HK-2 (cell line): ENCODE measurements around the gene NRG2.

Experiments
- DNase-seq: peaks from one replicate; pipeline ENCODE4 v3.0.0-alpha.2; 2018; ENCODE audit not compliant: unreplicated experiment

NRG2 gene

DNA sequence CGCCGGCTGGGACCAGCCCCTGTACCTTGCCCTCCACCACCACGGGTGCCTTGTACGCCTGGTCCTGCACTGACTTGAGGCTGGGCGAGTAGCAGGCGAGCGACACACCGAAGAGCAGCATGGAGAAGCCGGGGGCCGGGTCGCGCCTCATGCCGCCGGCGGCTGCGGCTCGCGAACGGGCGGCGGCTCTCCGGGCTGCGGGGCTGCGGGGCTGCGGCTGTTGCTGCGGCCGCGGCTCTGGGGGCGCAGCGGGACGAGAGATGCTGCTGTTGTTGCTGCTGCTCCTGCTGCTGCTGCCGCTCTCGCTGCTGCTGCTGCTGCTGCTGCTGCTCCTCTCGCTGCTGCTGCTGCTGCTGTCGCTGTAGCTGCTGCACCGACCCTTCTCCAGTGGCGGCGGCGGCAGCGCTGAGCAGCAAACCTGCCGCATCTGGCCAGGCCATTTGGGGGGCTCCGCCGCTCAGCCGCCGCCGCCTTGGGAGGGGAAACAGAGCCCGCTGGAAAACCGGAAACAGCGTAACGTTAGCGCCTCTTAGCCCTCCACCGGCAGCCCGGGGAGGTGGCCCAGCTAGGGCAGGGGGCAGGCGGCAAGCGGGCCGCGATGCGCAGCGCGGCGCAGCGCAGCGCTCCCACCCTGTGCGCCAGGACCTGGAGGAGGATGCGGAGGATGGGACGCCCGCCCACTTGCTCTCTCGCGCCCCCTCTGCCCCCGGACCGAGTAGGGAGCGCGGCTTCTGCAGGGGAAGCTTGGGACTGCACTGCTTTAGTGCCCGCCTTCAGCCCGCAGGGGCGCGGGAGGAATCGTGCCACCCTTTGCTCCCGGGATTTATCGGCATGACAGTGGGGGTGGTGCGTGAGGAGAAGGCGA is at the start of gene NRG2:
NRG2 (minus strand) TSS at position 657 of the 865 bp plus-strand sequence.
- peak; percentile 38 for DNase-seq

DNA sequence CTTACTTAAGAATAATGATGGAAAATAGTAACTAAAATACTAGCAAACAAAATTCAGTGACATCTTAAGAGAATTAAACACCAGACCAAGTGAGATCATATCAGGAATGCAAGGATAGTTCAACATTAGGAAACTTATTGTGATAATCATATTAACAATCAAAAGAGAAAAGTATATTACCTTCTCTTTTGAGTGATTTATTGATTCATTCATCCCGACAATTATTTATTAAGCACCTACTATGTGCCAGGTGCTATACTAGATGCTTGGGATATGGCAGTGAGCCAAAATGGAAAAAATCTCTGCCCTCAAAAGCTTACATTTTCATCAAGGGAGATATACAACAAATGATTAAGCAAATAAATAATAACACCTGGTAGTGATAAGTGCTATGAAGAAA is 47.2 kb upstream of the NRG2 start:
- DNase-seq = no peak

DNA sequence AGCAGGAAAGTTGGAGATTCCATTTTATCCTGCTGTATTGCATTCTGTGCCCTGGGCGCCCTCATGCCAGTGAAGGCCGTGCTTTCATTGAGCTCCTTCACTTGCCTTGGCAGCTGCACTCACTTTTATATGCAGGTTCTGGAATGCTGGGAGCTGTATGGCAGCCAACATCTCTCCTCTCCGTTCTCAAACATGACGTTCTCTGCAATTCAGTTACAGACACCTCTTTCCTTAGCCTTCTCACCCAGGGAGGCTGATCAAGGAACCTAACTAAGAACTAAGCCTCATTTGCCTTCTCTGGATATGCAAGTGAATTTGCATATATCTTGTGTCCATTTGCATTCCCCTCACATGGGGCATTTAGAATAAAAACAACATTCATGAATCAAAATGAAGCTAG is 41.4 kb upstream of the NRG2 start:
- DNase-seq = no peak

DNA sequence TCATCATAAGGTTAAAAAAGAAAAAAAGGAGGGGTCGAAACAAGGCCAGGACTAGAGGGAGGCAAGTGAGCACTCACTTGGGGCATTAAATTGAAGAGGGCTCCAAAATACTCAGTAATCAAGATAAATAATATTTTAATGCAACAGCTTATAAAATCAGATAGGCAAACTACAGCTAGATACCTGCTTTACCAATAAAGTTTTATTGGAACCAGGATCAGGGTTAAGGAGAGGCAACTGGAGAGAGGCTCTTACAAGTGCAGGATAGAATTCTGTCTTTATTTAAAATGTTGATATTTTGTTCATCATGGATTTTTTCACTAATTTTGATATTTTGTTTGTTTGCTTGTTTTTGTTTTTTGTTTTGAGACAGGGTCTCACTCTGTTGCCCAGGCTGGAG is 40.6 kb upstream of the NRG2 start:
- no peak for DNase-seq

DNA sequence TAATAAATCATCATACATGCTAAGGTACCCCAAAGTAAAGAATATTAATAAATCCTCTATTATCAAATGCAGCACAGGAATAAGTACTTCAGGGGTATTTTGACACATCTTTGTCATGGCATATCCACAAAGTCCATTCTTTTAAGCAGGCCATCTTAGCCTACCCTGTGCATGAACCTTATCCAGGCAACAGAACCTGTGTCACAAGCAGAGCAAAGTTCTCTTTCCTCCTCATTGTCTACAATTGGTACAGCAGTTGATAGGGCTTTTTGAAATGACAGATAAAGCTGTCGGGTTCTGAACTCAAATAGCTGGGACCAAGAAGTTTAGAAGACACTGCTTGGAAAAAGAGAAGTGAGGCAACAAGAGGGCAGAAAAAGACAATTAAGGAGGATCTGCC is 40.0 kb upstream of the NRG2 start:
- DNase-seq = no peak

DNA sequence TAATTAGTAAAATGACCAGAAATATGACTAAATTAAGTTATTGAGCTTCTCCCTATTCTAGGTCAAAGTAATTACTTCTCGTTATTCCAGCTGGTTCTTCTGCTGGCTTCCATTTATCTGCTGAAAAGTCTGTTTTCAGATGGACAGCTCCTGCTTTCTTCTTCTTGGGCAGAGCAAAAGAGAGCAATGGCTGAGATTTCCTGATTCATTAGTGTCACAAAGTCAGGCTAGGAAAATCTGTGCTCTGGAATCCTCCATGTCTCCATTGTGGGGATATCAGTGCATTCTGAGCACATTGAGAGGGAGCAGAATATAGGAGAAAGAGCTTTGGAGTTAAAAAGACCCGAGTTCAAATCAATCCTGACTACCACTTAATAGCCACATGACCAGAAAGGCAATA is 33.7 kb upstream of the NRG2 start:
- no peak for DNase-seq

DNA sequence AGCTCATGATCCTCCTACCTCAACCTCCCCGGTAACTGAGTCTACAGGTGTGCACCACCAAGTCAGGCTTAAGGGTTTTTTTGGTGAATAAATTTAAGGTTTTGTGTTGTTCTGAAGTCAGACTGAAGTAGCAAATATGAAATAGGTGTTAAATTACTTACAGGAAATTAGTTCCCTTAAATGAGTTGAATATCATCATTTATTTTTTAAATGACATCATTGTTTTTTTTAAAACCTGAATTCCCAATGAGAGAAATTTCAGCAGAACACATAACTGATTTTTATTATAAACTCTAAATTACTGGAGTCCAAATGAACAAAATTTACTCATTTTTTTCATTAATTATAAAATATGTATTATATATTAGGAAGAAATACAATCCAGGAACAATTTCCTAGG is 33.0 kb upstream of the NRG2 start:
- DNase-seq = no peak

DNA sequence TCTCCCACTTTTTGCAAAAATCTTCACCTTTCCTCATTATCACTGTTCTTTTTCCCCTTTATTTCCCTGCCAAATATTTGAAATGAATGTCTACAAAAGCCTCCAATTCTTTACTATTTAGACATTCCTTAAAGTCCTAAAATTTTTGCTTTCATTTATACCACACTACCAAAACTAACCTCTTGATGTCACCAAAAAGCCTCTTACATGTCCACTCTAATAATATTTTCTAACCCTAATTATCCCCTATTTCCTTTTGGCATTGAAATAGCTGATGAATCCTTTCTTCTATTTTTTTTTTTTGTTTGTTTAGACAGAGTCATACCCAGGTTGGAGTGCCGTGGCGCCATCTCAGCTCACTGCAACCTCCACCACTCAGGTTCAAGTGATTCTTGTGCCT is 32.3 kb upstream of the NRG2 start:
- no peak for DNase-seq

DNA sequence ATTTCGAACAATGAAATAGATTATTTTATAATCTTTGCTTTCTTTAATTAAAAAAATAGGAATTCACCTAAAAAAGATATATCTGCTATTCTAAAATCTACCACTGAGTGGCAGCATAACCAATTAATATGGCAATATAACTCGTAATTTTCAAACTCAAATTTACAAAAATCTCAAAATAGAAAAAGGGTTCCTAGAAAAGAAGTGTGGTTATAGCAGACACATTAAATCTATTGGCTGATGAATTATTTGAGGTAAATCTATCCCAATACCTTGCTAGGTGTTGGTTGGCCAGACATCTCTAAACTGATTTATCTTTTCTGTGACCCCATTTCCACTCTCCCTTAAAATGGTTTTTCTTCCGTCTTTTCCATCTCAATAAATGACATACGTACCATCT is 30.2 kb upstream of the NRG2 start:
- DNase-seq = no peak

DNA sequence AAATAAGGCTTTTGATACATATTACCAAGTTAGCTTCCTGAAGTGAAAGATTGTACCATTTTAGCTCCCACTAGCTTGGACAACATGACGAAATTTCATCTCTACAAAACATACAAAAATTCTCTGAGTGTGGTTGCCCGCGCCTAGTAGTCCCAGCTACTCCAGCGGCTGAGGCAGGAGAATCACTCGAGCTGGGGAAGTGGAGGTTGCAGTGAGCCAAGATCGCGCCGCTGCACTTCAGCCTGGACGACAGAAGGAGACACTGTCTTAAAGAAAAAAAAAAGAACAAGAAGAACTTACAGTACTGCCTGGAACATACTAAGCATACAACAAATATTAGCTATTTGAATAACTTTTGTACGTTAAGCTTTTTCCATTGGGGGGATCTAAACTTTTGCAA is 29.7 kb upstream of the NRG2 start:
- no peak for DNase-seq

DNA sequence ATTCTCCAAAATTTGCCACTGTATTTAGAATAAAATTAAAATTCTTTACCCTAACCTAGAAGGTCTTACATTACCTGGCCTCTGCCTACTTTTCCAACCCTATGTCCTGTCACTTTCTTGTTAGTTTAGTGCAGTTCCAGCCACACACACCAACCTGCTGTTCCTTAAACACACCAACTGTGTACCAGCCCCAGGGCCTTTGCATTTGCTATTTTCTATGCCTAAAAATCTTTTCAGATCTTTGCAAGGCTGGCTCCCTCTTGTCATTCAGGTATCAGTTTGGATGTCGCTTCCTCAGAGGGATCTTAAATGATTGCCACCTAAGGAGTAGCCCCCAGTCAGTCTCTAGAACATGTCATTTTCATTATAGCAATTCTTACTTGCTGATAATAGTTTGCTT is 17.7 kb upstream of the NRG2 start:
- no peak for DNase-seq

DNA sequence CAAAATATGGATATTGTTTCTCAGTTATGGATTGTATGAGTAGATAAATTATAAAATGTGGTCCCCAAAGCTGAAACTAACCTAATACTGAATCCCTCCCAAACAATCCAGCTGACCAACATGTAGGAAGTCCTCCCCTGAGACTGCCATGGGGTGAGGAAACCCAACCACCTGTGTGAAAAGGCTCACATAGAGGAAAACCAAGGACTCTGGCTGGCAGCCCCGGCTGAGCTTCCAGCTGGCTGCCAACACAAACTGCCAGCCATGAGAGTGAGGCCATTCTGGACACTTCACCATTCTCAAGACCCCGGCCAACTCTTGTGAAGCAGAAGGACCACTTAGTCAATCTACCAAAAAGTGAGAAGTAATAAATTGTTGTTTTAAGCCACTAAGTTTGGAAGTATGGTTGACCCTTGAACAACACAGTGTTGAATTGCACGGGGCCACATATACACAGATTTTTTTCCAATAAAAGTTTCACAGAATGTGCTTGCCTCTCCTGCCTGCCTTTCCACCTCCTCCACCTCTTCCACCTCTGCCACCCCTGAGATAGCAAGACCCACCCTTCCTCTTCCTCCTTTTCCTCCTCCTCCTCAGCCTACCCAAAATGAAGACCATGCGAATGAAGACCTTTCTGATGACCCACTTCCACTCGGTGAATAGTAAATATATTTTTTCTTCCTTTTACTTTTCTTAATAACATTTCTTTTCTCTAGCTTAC is 15.3 kb upstream of the NRG2 start:
- DNase-seq = no peak

DNA sequence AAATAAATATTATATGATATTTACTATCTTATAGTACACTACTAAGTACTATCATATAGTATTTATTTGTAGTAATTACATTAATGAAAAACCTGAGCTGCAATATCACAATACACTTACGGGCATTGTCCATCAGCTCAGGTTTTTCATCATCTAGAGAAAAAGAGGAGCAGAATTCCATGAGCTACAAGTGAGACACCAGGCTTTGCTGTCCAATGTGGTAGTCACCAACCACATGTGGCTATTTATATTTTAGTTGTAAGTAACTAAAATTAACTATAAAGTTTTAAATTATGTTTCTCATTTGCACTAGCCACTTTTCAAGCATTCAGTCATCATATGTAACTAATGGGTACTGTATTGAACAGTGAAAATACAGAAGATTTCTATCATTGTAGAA is 13.8 kb upstream of the NRG2 start:
- no peak for DNase-seq

DNA sequence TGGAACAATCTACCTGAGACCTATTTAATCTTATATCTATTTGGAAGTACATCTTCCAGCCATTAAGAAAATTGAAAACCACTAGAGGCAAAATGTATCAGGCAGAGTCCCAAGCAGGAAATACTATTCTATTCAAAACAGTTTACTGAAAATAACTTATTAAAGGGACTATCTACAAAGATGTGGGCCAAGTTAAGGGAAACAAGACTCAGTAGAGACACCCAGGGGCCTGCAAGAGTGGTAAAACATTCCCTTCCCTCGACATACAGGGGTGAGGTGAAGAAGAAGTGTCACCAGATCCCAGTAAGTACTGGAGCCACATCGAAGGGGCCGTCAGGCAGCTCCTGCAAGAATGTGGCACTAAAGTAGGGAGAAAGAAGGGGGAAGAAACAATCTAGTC is 12.1 kb upstream of the NRG2 start:
- no peak for DNase-seq

DNA sequence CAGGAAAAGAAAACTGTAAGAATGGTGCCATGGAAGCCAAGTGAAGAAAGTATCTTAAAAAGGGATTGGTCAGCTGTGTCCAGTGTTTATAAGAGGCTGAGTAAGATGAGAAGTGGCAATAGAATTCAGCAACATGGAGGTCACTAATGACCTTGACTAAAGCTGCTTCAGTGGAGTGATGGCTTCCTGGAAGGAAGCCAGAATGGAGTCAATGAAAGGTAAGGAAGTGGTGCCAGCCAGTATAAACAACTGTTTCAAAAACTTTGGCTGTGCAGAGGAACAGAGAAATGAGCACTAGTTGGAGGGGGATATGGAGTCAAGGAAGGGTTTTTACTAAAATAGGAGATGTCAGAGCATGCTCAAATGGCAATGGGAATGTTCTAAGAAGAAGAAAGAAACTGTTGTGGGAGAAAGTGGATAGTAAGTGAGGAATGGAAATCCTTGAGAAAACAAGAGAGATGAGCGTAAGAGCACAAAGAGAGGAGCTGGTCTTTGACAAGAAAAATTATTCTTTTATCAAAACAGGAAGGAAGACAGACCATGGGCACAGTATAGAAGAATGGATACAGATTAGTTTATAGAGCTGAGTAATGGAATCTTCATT is 11.1 kb upstream of the NRG2 start:
- no peak for DNase-seq

DNA sequence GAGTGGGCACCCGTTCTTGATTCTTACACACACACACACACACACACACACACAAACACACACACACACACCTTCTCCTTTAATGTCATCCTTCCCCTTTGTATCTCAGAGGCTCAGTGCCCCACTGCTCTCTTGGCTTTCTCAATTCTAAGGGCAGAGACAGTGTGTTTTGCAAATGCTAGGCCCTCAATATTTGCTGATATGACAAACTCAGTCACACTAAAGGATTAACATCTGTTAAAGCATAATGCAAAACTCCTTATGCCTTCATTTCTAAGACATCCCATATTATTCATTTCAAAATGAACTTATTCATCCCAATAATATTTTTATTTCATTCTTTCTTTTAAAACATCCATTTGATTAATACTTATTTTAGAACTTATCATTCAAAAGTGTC is 8.9 kb upstream of the NRG2 start:
- no peak for DNase-seq

DNA sequence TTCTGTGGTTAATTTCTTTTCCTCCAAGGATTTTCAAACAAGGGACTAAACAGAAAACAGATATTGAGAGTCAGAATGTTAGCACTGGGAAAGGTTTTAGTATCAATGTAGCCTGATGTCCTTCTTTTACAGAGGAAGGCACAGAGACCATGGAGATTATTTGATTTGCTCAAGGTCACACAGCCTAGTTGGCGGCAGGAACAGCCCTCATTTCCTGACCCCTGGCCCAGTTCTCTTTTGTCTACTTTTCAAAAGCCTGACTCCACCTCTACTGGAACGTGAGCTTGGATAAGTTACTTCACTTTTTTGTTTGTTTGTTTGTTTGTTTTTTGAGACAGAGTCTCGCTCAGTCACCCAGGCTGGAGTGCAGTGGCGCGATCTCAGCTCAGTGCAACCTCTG is 6.6 kb upstream of the NRG2 start:
- no peak for DNase-seq

DNA sequence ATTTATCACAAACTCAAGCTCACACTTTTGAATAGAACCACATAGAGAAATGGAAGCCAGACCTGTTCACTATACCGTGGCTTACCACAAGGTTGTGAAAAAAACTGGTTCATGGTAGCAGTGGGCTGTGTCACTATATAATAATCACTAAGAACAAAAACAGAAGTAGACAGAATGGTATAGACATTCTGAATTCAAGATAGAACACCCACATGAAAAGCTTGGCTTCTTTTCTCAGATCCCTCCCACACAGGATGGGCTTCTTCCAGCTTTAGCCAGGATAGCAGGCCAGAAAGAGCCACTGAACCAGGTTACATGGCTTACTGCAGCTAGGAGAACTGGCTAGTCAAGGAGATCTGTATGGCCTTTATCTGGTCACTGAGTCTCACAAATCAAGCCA is 6.1 kb upstream of the NRG2 start:
- no peak for DNase-seq

DNA sequence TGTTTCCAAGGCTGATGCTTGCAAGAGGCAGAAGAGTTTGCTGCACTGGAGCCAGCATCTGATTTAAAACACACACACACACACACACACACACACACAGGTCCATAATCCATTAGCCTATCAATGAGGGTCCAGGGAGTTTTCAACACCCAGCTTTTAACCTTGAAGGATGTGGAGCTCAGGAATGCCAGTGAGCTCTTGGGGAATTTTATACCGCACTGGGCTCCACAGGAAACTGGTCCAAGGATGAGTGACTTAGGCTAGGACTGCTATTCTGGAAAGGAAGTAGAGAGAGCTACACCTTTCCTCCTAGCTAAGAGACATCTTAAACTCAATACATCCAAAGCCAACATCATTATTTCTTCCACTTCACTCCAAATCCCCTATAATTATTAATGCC is 942 bp upstream of the NRG2 start:
- no peak for DNase-seq

DNA sequence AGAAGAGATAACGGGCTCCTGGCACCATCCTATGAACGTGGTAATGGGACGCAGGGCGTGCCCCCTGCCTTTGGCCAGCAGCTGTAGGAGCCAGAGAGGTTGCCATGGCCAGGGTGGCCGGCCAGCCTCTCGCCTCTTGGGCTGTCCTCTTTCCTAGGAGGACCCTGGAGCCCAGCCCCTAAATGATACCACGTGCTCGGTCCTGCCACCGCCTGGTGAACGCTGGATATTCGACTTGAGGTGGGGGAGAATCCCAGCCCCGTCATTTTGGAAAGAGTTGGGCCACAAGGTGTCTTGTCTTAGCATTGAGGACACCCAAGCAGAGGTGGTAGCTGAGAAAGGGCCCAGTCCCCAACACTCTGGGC is 391 bp upstream of the NRG2 start:
- DNase-seq = no peak

DNA sequence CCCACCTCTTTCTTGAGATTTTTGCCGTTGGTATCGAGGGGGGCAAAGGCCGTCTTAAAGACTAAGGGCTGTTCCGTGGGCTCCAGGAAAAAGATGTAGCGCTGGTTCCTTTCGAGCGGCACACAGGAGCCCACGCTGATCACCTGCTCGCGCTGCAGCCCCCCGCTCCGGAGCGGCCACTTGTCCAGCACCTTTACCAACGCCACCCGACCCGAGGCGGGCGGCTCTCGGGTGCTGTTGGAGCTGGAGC is 781 bp downstream of the NRG2 start:
- no peak for DNase-seq

DNA sequence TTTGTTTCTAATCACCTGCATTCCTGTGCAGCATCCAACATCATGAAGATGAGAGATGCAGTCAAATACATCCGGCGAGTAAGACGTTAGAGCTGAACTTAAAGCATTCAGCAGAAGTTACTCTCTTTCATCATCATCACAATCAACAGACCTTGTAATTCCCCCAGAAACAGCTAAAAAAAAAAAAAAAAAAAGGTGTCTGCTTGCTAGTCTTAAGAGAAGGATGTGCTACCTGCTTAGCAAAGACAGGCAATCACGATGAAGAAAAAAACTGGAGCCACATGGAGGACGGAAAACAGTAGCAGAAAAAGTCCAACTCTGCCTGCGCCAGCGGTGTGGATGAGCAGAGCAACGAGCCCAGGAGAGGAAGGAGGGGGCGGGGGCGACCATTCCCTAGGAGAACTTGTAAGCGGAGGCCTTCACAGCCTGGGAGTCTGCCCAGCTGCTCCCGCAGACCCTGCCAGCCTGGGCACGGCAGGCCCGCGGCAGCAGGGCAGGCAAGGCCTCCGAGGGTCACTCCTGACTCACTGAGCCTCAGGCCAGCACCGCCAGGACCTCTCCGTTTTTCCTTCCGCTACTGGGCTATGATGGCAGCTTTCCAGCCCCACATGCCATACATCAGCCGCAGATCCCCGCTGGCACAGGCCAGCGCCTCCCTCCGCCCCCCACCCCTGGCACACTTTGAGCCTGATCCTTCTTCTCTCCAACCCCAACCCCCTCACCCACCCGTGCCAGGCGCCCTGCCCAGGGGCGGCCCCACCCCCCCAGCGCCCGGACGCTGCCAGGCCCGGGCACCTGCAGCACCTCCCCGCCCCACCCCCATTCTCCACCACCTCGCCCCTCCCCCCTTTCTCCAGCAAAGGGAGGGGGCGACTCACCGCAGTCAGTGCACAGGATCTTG is 1.4 kb downstream of the NRG2 start:
- DNase-seq = peak; percentile 42
